A549 (cell line): Measurements from ENCODE around the gene B3GALT4. TPM values are rescaled to one million over a fixed set of nuclear protein-coding genes. Genes with fewer than 3 reads are reported as not detected.

Experiments
- ATAC-seq, 2 experiments: fragments of 200-7000 bp in 1 of 2; fragments of >200 bp in 1 of 2; cut with Nextera tagmentation in 1 of 2; cut with Tn5 transposase in 1 of 2; 3 replicates each; pipeline versions ENCODE4 v1.8.0 to v1.9.1; 2018 to 2020; ENCODE audit warnings: mild to moderate bottlenecking in 1 of 2, moderate library complexity in 1 of 2
- CTCF ChIA-PET: fragments of 300-600 bp; sonication (Branson Sonifier 250); formaldehyde crosslinking; extraction: SDS; loops from one replicate; lab custom pipeline; 2021; ENCODE audit warnings: antibody characterized with exemption, inconsistent platforms; lab: Yijun Ruan, JAX
- POLR2A ChIA-PET: fragments of 350-600 bp; formaldehyde crosslinking; extraction: SDS; loops from one replicate; lab custom pipeline; 2021; ENCODE audit warnings: antibody characterized with exemption, inconsistent platforms; lab: Yijun Ruan, JAX
- DNase-seq, 2 experiments: peaks; one replicate each; pipeline versions ENCODE4 v3.0.0 to v3.0.0-alpha.2; 2011 to 2016; ENCODE audit warnings: low read depth in 1 of 2, low spot score in 1 of 2
- FAIRE-seq: peaks from 2 replicates; lab custom pipeline; 2011; peaks lifted over from hg19 to GRCh38; lab: Jason Lieb, UNC
- H3K27ac ChIP-seq, 2 experiments: fragments of >200 bp; sonication (Bioruptor Twin); formaldehyde crosslinking; 3 replicates each; pipeline ENCODE4 v1.5.1; 2016 to 2017
- H3K4me1 ChIP-seq: fragments of >200 bp; sonication (Bioruptor Twin); formaldehyde crosslinking; 3 replicates; pipeline ENCODE4 v1.6.1; 2016
- H3K4me2 ChIP-seq: fragments of >200 bp; sonication (Bioruptor Twin); formaldehyde crosslinking; 3 replicates; pipeline ENCODE4 v1.6.1; 2016
- H3K4me3 ChIP-seq: fragments of >200 bp; sonication (Bioruptor Twin); formaldehyde crosslinking; 3 replicates; pipeline ENCODE4 v1.5.1; 2016
- H3K9me3 ChIP-seq: fragments of >200 bp; sonication (Bioruptor Twin); formaldehyde crosslinking; 3 replicates; pipeline ENCODE4 v1.6.1; 2016
- CBX8 ChIP-seq: fragments of 200-600 bp; sonication (generic); IDR thresholded peaks from 2 replicates; pipeline ENCODE4 v1.6.1; 2016
- CEBPB ChIP-seq, 2 experiments: fragments of >200 bp in 1 of 2; sonication (Bioruptor Twin) in 1 of 2; formaldehyde crosslinking in 1 of 2; IDR thresholded peaks; 2 replicates each; pipeline ENCODE4 v1.6.1; 2012 to 2016
- CHD4 ChIP-seq: fragments of 200-600 bp; sonication (generic); IDR thresholded peaks from 2 replicates; pipeline ENCODE4 v1.6.1; 2016; ENCODE audit warnings: antibody characterized with exemption, mild to moderate bottlenecking, borderline replicate concordance
- ESRRA ChIP-seq: fragments of 150-350 bp; IDR thresholded peaks from 2 replicates; pipeline ENCODE4 v1.6.1; 2014; ENCODE audit warnings: mild to moderate bottlenecking, low read length, borderline replicate concordance
- FOSB ChIP-seq: fragments of 250-450 bp; sonication (Bioruptor Pico); IDR thresholded peaks from 2 replicates; pipeline ENCODE4 v1.5.0; 2020; ENCODE audit warnings: mild to moderate bottlenecking, moderate library complexity
- FOSL2 ChIP-seq, 2 experiments: fragments of 450-650 bp in 1 of 2; fragments of >200 bp in 1 of 2; sonication (Bioruptor Twin) in 1 of 2; formaldehyde crosslinking; IDR thresholded peaks; 2 replicates each; pipeline versions ENCODE4 v1.5.0 to v1.6.1; 2016 to 2020; ENCODE audit warnings: mild to moderate bottlenecking in 1 of 2, moderate library complexity in 1 of 2
- FOXS1 ChIP-seq: fragments of 250-450 bp; sonication (Bioruptor Pico); IDR thresholded peaks from 2 replicates; pipeline ENCODE4 v1.5.0; 2020; ENCODE audit warnings: mild to moderate bottlenecking, moderate library complexity
- GATA3 ChIP-seq: IDR thresholded peaks from 2 replicates; pipeline ENCODE4 v1.6.1; 2012; ENCODE audit warnings: borderline replicate concordance
- HMGXB4 ChIP-seq: fragments of 250-450 bp; sonication (Bioruptor Pico); IDR thresholded peaks from 2 replicates; pipeline ENCODE4 v1.5.0; 2021; ENCODE audit warnings: mild to moderate bottlenecking, moderate library complexity, borderline replicate concordance
- HOXA7 ChIP-seq: fragments of 250-450 bp; sonication (Bioruptor Pico); IDR thresholded peaks from 2 replicates; pipeline ENCODE4 v1.5.0; 2020; ENCODE audit warnings: mild to moderate bottlenecking, moderate library complexity
- JUN ChIP-seq, 2 experiments: fragments of >200 bp; sonication (Bioruptor Twin); formaldehyde crosslinking; IDR thresholded peaks; 2 replicates in 1 of 2; 3 replicates in 1 of 2; pipeline ENCODE4 v1.6.1; 2016 to 2017
- JUNB ChIP-seq: fragments of >200 bp; sonication (Bioruptor Twin); formaldehyde crosslinking; IDR thresholded peaks from 2 replicates; pipeline ENCODE4 v1.6.1; 2016
- KDM1A ChIP-seq: fragments of 200-600 bp; sonication (generic); IDR thresholded peaks from 2 replicates; pipeline ENCODE4 v1.6.1; 2016; ENCODE audit warnings: low read depth, mild to moderate bottlenecking
- MAFK ChIP-seq: fragments of 450-650 bp; IDR thresholded peaks from 2 replicates; pipeline ENCODE4 v1.6.1; 2014; ENCODE audit not compliant: partially characterized antibody
- POLR2AphosphoS2 ChIP-seq: conservative IDR thresholded peaks from 2 replicates; pipeline ENCODE4 v1.6.1; 2012; ENCODE audit warnings: low read length, improper control_type of control experiment, inconsistent platforms
- RCOR1 ChIP-seq: fragments of 150-350 bp; IDR thresholded peaks from 2 replicates; pipeline ENCODE4 v1.6.1; 2014; ENCODE audit warnings: antibody characterized with exemption, low read length, low read depth
- SREBF2 ChIP-seq: fragments of 450-650 bp; IDR thresholded peaks from 2 replicates; pipeline ENCODE4 v1.6.1; 2014; ENCODE audit warnings: mild to moderate bottlenecking, moderate library complexity
- USF2 ChIP-seq: fragments of 450-650 bp; IDR thresholded peaks from 2 replicates; pipeline ENCODE4 v1.6.1; 2014; ENCODE audit warnings: antibody characterized with exemption
- ZC3H11A ChIP-seq: fragments of 450-650 bp; IDR thresholded peaks from 2 replicates; pipeline ENCODE4 v1.6.1; 2014; ENCODE audit warnings: antibody characterized with exemption, mild to moderate bottlenecking
- ZNF302 ChIP-seq: fragments of 250-450 bp; sonication (Bioruptor Pico); IDR thresholded peaks from 2 replicates; pipeline ENCODE4 v1.9.0; 2021; ENCODE audit warnings: inconsistent platforms, mild to moderate bottlenecking, moderate library complexity
- WGBS: methylation state at CpG from one replicate; pipeline ENCODE4 v1.1.6; 2017; ENCODE audit errors: missing lambda C conversion rate; 5-methylcytosine and 5-hydroxymethylcytosine counted together
- polyA plus RNA-seq, 4 experiments: library from polyadenylated mRNA; depleted of rRNA in 3 of 4; stranded (reverse); fragments of >200 nt; fragmentation: RNase III in 1 of 4; extraction: RNeasy Plus Mini Kit Qiagen cat#74134 plus additional on column Dnase treatment in 1 of 4; gene quantifications; 2 replicates in 3 of 4; 3 replicates in 1 of 4; pipeline ENCODE4 v1.2.3, GENCODE V29; 2011 to 2017

B3GALT4 gene
- polyA plus RNA-seq, 2 of the 4 experiments (the other 2 are of a cell fraction) = 0.27 to 0.54 TPM

GRCh38 chr6:33292996-33293682, 16.2 kb downstream of the B3GALT4 start:
- DNase-seq (no peak), ATAC-seq (no peak), FAIRE-seq (no peak)
- no peaks in the 10 kb centered on the region for H3K9me3 ChIP-seq
- H3K27ac ChIP-seq = no peak overlapping the region
- H3K4me3 ChIP-seq = no peak overlapping the region
- TF ChIP-seq CEBPB (IDR thresholded peaks at IDR 0.05) (no peak), CBX8 (no peak), HMGXB4 (CRISPR knock-in tag) (no peak), ESRRA (no peak), JUN (IDR thresholded peaks at IDR 0.05) (no peak), ZC3H11A (no peak), MAFK (no peak), RCOR1 (no peak), USF2 (no peak), HOXA7 (no peak), CHD4 (no peak), KDM1A (no peak), FOSB (CRISPR knock-in tag) (no peak), SREBF2 (no peak), FOXS1 (no peak)
- H3K4me2 ChIP-seq = no peak overlapping the region
- ChIA-PET CTCF (interaction anchor here (1.3 to 1.4 kb wide), 2 partner anchors 14 to 15 kb away, joined by 3 read pairs; no protein-coding TSS in a partner anchor), POLR2A (no interaction called here)
- H3K4me1 ChIP-seq = peaks cover 13% of the 10 kb centered on the region; the same call in 2 of the 3 replicates
- WGBS = 90% methylated on average over 12 of the region's 16 CpGs

- H3K4me2 ChIP-seq = no peak overlapping the region
- H3K9me3 ChIP-seq = no peaks in the 10 kb centered on the region
- WGBS = 76% methylated on average over 10 of the region's 10 CpGs
- no peak for ATAC-seq
- ChIA-PET CTCF (no interaction called here), POLR2A (no interaction called here)
- FAIRE-seq = no peak
- TF ChIP-seq MAFK (no peak), FOSL2 (IDR thresholded peaks at IDR 0.05) (no peak), FOSL2 (CRISPR knock-in tag; IDR thresholded peaks at IDR 0.05) (no peak), POLR2AphosphoS2 (no peak), GATA3 (no peak), JUNB (no peak), ZNF302 (CRISPR knock-in tag) (no peak), FOXS1 (no peak)
- peaks cover 11% of the 10 kb centered on the region; the same call in 1 of the 3 replicates for H3K4me1 ChIP-seq
- H3K4me3 ChIP-seq = no peak overlapping the region
- DNase-seq = no peak
- no peak overlapping the region for H3K27ac ChIP-seq
These were observed 17.3 kb downstream of the B3GALT4 start for GRCh38 chr6:33294086-33294823.
